GM18505 (cell line): ENCODE measurements around the gene CTNNBL1.
"Not testable (repeated sequence)": the region's sequence is repeated elsewhere in the genome, so short reads cannot be mapped to it uniquely, and the experiment has no call there.

ENCODE experiments used
- ATAC-seq: cut with Tn5 transposase; IDR thresholded peaks from one replicate; pipeline ENCODE4 v1.9.1; 2021; ENCODE audit not compliant: unreplicated experiment
- POLR2A ChIP-seq: IDR thresholded peaks from 4 replicates; pipeline ENCODE4 v1.6.1; 2011; ENCODE audit warnings: borderline replicate concordance; ENCODE audit not compliant: insufficient read depth, insufficient read length; ENCODE audit errors: extremely low read depth

The CTNNBL1 gene

GRCh38 chr20:37849156-37849555, 155.3 kb downstream of the CTNNBL1 start:
- TF ChIP-seq POLR2A = no peak
- ATAC-seq = no peak

DNA sequence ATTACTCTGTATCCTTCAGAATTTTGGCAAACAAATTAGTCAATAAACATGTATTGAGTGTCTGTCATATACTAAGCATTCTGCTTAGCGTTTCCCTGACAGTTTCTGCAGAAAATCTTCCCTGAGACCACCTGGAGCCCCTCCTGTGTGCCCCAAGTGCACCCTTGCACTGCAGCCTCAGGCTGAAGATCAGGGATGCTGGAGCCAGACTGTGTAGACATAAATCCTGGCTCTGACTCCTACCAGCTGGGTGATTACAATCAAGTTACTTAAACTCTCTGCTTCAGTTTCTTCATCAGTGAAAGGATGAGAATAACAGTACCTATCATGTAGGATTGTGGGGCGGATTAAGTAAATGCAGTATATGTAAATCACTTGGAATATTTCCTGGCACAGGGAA, 155.7 kb downstream of the CTNNBL1 start:
- no peak for ATAC-seq
- no peak for TF ChIP-seq POLR2A

DNA sequence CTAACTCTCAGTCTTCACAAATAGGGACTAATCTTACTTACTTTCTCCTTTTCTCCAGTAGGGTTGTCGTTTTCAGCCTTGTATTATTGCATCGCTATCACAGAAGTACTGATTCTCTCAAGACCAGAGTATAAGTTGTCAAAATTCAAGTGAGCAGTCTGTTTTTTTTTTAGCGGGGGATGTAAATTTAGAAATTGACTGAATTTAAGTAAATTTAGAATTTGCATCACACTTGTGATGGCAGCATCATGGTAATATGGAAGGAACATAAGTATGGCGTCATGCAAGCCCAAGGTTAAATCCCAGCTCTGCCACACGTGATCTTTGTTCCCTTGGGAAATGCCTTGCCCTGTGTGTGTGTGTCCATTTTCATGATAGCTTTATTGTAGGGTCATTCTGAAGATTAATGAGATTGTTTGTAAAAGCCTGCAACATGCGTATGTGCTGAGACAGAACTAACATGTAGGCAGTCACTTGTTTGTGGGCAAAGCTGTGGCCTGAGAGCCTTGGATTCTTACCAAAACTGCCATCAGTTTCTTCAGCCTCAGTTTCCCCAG, 156.3 kb downstream of the CTNNBL1 start:
- no peak for TF ChIP-seq POLR2A

GRCh38 chr20:37850724-37851355, 157.0 kb downstream of the CTNNBL1 start:
- ATAC-seq = no peak
- no peak for TF ChIP-seq POLR2A

More for the DNA sequence above, 156.3 kb downstream of the CTNNBL1 start:
- ATAC-seq = no peak

GRCh38 chr20:37852666-37853065, 158.8 kb downstream of the CTNNBL1 start:
- ATAC-seq = no peak

GRCh38 chr20:37853823-37854375, 160.1 kb downstream of the CTNNBL1 start:
- peak; percentile 65 for ATAC-seq
- TF ChIP-seq POLR2A = no peak

More at GRCh38 chr20:37852666-37853065, 158.8 kb downstream of the CTNNBL1 start:
- TF ChIP-seq POLR2A = no peak

DNA sequence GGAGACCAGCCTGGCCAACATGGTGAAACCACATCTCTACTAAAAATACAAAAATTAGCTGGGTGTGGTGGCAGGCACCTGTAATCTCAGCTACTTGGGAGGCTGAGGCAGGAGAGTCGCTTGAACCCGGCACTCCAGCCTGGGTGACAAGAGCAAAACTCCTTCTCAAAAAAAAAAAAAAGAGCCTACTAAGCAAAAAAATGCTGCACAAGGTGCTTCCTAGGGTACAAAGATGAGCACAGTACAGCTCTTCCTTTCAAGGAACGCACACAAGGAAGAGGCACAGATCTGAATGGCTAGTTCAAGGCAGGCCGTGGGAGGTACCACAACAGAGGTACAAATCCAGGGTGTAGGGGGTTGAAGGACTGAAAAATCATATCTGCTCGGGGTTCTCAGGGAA, 162.2 kb downstream of the CTNNBL1 start:
- not testable (repeated sequence) for ATAC-seq

GRCh38 chr20:37856932-37857660, 163.3 kb downstream of the CTNNBL1 start:
- no peak for TF ChIP-seq POLR2A
- ATAC-seq = no peak

GRCh38 chr20:37859406-37860171, 165.8 kb downstream of the CTNNBL1 start:
- no peak for ATAC-seq
- no peak for TF ChIP-seq POLR2A

DNA sequence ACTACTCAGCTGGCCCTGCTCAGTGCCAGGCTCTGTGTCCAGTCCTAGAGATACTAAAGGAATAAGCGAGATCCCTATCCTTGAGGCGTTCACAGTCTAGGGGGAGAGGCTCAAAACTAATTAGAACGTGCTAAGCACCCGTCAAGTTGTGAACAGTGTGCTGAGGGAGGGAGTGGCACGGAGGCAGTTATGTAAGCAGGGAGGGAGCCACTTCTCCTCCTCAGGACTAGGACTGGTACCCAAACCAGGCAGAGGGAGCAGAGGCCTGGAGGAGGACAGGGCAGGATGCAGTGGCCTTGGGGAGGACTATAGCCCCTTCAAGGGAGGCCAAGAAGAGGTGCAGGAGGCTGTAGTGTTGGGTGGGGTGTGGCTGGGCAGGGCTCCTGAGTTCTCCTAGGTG, 169.5 kb downstream of the CTNNBL1 start:
- no peak for TF ChIP-seq POLR2A
- ATAC-seq = no peak

DNA sequence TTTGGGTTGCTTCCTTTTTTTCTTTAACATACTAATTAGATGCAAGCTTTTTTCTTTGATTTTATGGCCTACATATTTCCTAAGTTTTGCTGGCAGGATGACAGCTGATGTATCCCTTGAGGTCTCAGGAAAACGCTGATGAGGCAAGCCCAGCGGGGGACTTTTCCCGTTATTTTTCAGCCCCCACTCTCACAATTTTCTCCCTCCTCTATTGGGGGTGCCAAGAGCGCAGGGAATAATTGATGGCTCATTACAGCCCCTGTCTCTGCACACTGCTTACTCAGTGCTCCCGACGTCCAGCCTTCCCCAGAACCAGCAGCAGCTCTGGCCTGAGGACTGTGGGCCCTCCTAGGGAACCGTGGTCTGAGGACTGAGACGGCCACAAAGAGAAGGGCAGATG, 170.5 kb downstream of the CTNNBL1 start:
- no peak for TF ChIP-seq POLR2A
- no peak for ATAC-seq

GRCh38 chr20:37866051-37866450, 172.2 kb downstream of the CTNNBL1 start:
- TF ChIP-seq POLR2A = no peak

More at GRCh38 chr20:37866051-37866450, 172.2 kb downstream of the CTNNBL1 start:
- ATAC-seq = no peak
